Kidney epithelial cell (primary cell): ENCODE data around the gene PZP. TPM values are rescaled to one million over a fixed set of nuclear protein-coding genes. Genes with fewer than 3 reads are reported as not detected.

Experiments
- DNase-seq: peaks from one replicate; pipeline ENCODE4 v3.0.0-alpha.2; 2010; ENCODE audit warnings: low read depth
- H3K27me3 ChIP-seq: 2 replicates; pipeline ENCODE4 v1.6.0; 2011; ENCODE audit warnings: low read length; ENCODE audit not compliant: control insufficient read depth, insufficient read depth
- H3K36me3 ChIP-seq: 2 replicates; pipeline ENCODE4 v1.5.1; 2011; ENCODE audit warnings: low read length; ENCODE audit not compliant: control insufficient read depth, insufficient read depth
- H3K4me3 ChIP-seq: 2 replicates; pipeline ENCODE4 v1.5.1; 2011; ENCODE audit warnings: low read depth, mild to moderate bottlenecking, control low read depth, low read length
- total RNA-seq: library from RNA; depleted of rRNA; stranded (reverse); fragments of >200 nt; gene quantifications from 2 replicates; pipeline ENCODE4 v1.2.3, GENCODE V29; 2015
- TF ChIP-seq, protein P1 (sequence below): IDR thresholded peaks from 2 replicates; pipeline ENCODE4 v1.5.1; 2011; ENCODE audit warnings: mild to moderate bottlenecking, moderate library complexity, low read length, control low read depth, inconsistent platforms; ENCODE audit not compliant: insufficient read depth, poor library complexity, severe bottlenecking

PZP gene
- total RNA-seq, 1 donor from 2014 or later: not detected

DNA sequence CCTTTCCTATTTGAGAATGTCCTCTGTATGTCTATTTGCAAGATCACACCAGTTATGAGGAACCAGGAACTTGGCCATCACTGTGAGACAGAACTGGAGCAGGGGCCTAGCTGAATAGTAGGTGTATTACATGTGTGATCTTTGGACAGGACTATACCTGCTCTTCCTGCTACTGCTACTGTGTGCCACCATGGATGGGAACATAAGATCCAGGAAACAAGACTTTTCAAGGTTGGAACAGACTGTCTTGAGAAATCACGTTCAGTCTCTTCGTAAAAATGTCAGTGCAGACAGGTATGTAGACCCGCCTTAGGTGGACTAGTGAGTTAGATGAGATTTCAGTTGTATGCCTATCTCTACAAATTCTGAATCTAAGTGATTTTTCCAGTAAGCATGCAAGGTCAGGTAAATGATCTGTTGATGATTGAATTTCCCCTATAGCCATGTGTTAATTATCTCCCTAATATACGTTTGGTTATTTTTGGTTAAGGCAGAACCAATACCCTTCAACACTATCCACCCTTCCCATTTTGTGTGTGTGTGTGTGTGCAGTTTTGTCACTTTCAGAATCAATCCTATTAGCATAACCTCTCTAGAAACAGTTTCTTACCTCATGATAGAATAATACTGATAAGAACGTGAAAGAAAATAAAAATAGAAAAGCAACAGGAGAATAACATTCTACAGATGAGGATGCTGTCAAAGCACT lies 99.5 kb downstream of the PZP start:
- DNase-seq: no peak
- Histone ChIP-seq H3K4me3 (no peak overlapping the region), H3K27me3 (no peaks in the 10 kb centered on the region), H3K36me3 (no peaks in the 10 kb centered on the region)
- TF ChIP-seq, protein P1, sequence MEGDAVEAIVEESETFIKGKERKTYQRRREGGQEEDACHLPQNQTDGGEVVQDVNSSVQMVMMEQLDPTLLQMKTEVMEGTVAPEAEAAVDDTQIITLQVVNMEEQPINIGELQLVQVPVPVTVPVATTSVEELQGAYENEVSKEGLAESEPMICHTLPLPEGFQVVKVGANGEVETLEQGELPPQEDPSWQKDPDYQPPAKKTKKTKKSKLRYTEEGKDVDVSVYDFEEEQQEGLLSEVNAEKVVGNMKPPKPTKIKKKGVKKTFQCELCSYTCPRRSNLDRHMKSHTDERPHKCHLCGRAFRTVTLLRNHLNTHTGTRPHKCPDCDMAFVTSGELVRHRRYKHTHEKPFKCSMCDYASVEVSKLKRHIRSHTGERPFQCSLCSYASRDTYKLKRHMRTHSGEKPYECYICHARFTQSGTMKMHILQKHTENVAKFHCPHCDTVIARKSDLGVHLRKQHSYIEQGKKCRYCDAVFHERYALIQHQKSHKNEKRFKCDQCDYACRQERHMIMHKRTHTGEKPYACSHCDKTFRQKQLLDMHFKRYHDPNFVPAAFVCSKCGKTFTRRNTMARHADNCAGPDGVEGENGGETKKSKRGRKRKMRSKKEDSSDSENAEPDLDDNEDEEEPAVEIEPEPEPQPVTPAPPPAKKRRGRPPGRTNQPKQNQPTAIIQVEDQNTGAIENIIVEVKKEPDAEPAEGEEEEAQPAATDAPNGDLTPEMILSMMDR: no peak

DNA sequence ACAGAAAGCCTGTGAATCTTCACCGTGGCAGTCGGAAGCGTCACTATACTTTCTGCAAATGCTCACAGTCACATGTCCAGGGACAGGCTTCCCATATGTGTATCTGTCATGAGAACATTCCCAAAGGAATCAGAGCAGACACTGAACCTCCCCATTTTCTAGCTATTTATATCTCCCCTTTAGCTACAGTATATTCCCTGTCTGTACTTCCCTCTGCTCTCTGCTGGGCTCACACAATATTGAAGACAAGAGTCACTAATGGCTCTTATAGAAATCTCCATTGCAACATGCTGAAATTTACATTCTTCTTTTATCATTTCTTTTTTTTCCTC lies 100.7 kb downstream of the PZP start:
- H3K4me3 ChIP-seq: no peak overlapping the region
- DNase-seq: no peak
- TF ChIP-seq, protein P1: no peak
- H3K36me3 ChIP-seq: no peaks in the 10 kb centered on the region
- H3K27me3 ChIP-seq: no peaks in the 10 kb centered on the region

DNA sequence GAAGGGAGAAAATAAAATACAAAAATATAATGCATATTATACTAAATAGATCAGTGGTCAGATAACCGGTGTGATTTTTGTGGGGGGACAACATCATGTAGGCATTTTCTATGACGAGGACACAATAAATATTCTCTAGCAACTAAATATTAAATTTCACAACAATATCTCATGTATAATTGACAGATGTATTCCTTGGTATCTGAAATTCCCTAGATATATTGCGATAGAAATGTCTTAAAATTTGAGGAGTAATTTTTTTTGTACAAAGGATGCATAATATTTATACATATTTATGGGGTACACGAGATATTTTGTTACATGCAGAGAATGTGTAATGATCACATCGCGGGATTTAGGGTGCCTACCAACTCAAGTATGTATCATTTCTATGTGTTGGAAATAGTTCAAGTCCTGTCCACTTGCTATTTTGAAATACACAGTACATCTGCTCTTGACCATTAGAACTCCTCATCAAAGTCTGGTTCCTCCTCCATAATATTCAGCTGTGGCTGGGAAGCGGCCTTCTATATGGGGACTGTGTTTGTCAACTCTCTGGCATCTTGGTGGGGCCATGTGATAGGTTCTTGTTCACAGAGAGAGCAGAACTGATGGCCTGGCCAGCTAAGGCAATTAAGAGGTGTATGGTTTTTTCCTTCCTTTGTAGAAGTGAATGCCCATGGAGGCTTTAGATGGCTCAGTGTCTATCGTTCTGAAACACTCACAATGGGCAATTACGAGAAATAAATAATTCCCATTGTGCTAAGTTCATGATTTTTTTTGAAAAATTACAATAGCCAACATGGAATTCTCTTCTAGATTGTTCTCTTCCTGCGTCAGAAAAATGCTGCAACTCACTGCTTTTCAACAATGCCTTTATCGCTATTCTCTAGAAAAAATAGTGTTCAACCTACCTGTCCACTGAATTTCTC lies 101.3 kb downstream of the PZP start:
- TF ChIP-seq, protein P1: no peak
- no peaks in the 10 kb centered on the region for H3K36me3 ChIP-seq
- no peak overlapping the region for H3K4me3 ChIP-seq

DNA sequence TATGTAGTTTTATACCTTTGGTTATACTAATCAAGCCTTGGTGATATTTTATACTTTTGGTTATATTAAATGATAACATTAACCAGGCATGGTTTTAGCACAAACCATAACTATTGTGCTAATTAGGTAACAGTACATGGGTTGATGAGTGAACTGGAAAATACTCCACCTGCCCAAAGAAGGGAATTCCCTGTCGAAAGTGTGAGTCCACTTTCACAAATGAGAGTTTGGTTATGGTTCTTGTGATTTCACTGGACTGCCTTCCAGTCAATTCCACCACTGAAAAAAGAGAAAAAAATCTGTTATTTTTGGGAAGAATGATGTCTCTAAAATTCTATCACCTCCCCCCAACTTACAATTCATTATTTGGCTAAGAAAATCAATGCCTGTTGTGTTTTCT lies 102.1 kb downstream of the PZP start:
- Histone ChIP-seq H3K27me3 (no peaks in the 10 kb centered on the region), H3K36me3 (no peaks in the 10 kb centered on the region), H3K4me3 (no peak overlapping the region)
- TF ChIP-seq, protein P1: no peak
- DNase-seq: no peak

More for the DNA sequence above, 101.3 kb downstream of the PZP start:
- H3K27me3 ChIP-seq: no peaks in the 10 kb centered on the region
- no peak for DNase-seq

DNA sequence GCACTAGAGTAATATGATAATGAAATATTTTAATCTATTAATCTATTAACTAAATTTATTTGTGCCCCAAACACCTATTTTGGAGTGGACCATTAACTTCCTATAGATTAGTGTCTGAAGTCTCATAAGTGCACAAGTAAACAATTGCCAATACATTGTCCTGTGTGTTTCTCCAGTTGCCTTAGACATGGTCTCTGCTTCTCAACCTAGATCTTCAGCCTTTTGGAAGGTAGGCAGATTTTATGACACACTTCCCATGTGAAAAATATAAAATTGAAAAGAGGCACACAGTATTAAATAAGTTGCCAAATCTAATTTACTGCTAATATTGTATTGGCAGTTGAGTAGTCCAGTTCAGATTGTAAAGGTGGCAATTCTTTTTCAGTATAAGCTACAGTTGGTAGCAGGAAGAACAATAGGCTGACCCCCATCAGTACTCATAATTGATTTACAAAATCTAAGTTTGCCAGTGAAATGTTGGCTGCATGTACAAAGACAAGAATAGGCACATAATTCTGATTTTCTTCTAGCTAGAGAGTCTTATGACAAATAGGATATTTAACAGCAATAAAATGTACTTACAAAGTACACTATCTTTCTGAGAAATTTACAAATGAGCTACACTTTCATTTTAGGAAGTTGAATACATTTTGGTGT lies 103.3 kb downstream of the PZP start:
- H3K36me3 ChIP-seq: no peaks in the 10 kb centered on the region
- DNase-seq: no peak
- TF ChIP-seq, protein P1: no peak
- no peaks in the 10 kb centered on the region for H3K27me3 ChIP-seq
- H3K4me3 ChIP-seq: no peak overlapping the region
